ENCODE results near the gene SPAG9. TPM values are rescaled to one million over a fixed set of nuclear protein-coding genes. Genes with fewer than 3 reads are reported as not detected.

The SPAG9 gene
- total and polyA plus RNA-seq, 2 of the 8 experiments (the other 6 are each of a cell fraction or from before 2014, with no cell fraction given) = 9.8 to 63.8 TPM

GRCh38 chr17:51054748-51055147, 65.9 kb downstream of the SPAG9 start:
- CTCF ChIA-PET (ENCODE audit: partially characterized antibody) = interaction anchor here (1.1 to 10.2 kb wide), 6 partner anchors 11 to 271 kb away, joined by 3 to 147 read pairs (median 10); partner anchors contain the start of gene NME1
- TF ChIP-seq PHF8 (conservative IDR thresholded peaks at IDR 0.05; ENCODE audit: low read depth, low read length) (no peak), ZNF274 (IDR thresholded peaks at IDR 0.05; ENCODE audit: borderline replicate concordance, extremely low read depth, low read length) (no peak), EZH2 (IDR thresholded peaks at IDR 0.05; ENCODE audit: low read depth, low read length, severe bottlenecking) (no peak), SP4 (IDR thresholded peaks at IDR 0.05; ENCODE audit: low read length) (no peak), GTF2F1 (IDR thresholded peaks at IDR 0.05; ENCODE audit: borderline replicate concordance, low read depth, low read length) (no peak), BCL11A (IDR thresholded peaks at IDR 0.05; ENCODE audit: low read depth in 2 of 2, low read length in 2 of 2) (no peak), ATF2 (IDR thresholded peaks at IDR 0.05; ENCODE audit: low read length) (no peak), FOSL1 (IDR thresholded peaks at IDR 0.05; ENCODE audit: insufficient read depth, low read depth, low read length) (no peak)
- TF ChIP-seq, protein P1, sequence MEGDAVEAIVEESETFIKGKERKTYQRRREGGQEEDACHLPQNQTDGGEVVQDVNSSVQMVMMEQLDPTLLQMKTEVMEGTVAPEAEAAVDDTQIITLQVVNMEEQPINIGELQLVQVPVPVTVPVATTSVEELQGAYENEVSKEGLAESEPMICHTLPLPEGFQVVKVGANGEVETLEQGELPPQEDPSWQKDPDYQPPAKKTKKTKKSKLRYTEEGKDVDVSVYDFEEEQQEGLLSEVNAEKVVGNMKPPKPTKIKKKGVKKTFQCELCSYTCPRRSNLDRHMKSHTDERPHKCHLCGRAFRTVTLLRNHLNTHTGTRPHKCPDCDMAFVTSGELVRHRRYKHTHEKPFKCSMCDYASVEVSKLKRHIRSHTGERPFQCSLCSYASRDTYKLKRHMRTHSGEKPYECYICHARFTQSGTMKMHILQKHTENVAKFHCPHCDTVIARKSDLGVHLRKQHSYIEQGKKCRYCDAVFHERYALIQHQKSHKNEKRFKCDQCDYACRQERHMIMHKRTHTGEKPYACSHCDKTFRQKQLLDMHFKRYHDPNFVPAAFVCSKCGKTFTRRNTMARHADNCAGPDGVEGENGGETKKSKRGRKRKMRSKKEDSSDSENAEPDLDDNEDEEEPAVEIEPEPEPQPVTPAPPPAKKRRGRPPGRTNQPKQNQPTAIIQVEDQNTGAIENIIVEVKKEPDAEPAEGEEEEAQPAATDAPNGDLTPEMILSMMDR (IDR thresholded peaks at IDR 0.05; ENCODE audit: control extremely low read depth in 1 of 3, insufficient read depth in 1 of 3, low read depth in 1 of 3, low read length in 3 of 3) = no peak

More at GRCh38 chr17:51054748-51055147, 65.9 kb downstream of the SPAG9 start:
- Histone ChIP-seq H2BK120ac (replicated peaks; ENCODE audit: low read depth, low read length) (no peak overlapping the region), H3K14ac (ENCODE audit: insufficient read length) (no peak overlapping the region), H2AK5ac (ENCODE audit: low read depth, low read length) (no peak overlapping the region), H3K56ac (replicated peaks; ENCODE audit: insufficient read length, low read depth, low read length) (no peak overlapping the region), H2BK15ac (ENCODE audit: low read length) (no peak overlapping the region), H2BK12ac (ENCODE audit: low read depth, low read length) (no peak overlapping the region), H3K79me2 (ENCODE audit: control insufficient read depth in 1 of 2, insufficient read depth in 2 of 2, low read length in 2 of 2) (peaks cover 0 to 20% of the 10 kb centered on the region in 2 experiments; a peak in 2 of 4 replicates), H3K23me2 (ENCODE audit: low read depth, low read length) (no peaks in the 10 kb centered on the region; the same call in 1 of the 2 replicates), H3K4me2 (ENCODE audit: insufficient read depth in 1 of 2, low read depth in 2 of 2, low read length in 2 of 2) (no peak overlapping the region), H3K36me3 (ENCODE audit: control insufficient read depth in 2 of 4, insufficient read depth in 4 of 4, low read length in 3 of 4) (no peaks in the 10 kb centered on the region), H2BK5ac (ENCODE audit: low read depth, low read length) (no peak overlapping the region), H3K27me3 (replicated peaks in 1 of 4; ENCODE audit: control insufficient read depth in 3 of 4, extremely low read depth in 1 of 4, insufficient read depth in 3 of 4, low read length in 3 of 4) (no peaks in the 10 kb centered on the region), H3K9me3 (ENCODE audit: insufficient read depth in 2 of 2, low read depth in 1 of 2, low read length in 1 of 2) (no peaks in the 10 kb centered on the region), H3K4me3 (ENCODE audit: extremely low read depth in 1 of 4, insufficient read depth in 2 of 4, low read depth in 3 of 4, low read length in 4 of 4) (no peak overlapping the region), H4K20me1 (replicated peaks in 1 of 2; ENCODE audit: control insufficient read depth in 1 of 2, insufficient read depth in 2 of 2, low read length in 2 of 2) (peaks cover 0 to 2% of the 10 kb centered on the region in 2 experiments), H3K23ac (ENCODE audit: insufficient read length) (no peak overlapping the region), H3K4ac (replicated peaks; ENCODE audit: insufficient read length, low read depth, low read length) (no peak overlapping the region), H4K8ac (ENCODE audit: extremely low read depth, insufficient read depth, low read length) (no peak overlapping the region), H3K4me1 (replicated peaks in 1 of 4; ENCODE audit: control insufficient read depth in 3 of 4, insufficient read depth in 4 of 4, low read length in 3 of 4) (peaks cover 2 to 4% (median 3%) of the 10 kb centered on the region in 4 experiments; a peak in 4 of 7 replicates), H3K79me1 (ENCODE audit: low read depth, low read length) (no peaks in the 10 kb centered on the region), H3K18ac (ENCODE audit: extremely low read depth, low read length) (no peak overlapping the region), H4K91ac (replicated peaks; ENCODE audit: insufficient read length, low read length) (no peak overlapping the region), H2AFZ (ENCODE audit: low read length) (no peak overlapping the region), H3K27ac (ENCODE audit: low read depth, low read length) (no peak overlapping the region), H4K5ac (ENCODE audit: insufficient read length, low read depth, low read length) (no peak overlapping the region), H2BK20ac (ENCODE audit: low read length) (no peak overlapping the region), H3K9ac (replicated peaks in 1 of 4; ENCODE audit: extremely low read depth in 1 of 4, low read depth in 3 of 4, low read length in 3 of 4) (no peak overlapping the region)
- POLR2A ChIA-PET (ENCODE audit: partially characterized antibody) = interaction anchor here (1.3 kb wide), 1 partner anchor 13 kb away, joined by 7 read pairs; no protein-coding TSS in a partner anchor
- 88% methylated on average over 4 of the region's 4 CpGs; no CpG with 5 or more reads in 1 of the 2 experiments for WGBS, 2 experiments (ENCODE audit: extremely low coverage in 1 of 2, insufficient coverage in 1 of 2, insufficient read length in 1 of 2, insufficient replicate concordance in 2 of 2, low coverage in 1 of 2, low lambda C conversion rate in 2 of 2, missing lambda C conversion rate in 1 of 2)
- FAIRE-seq = no peak
- DNase-seq (ENCODE audit: low read depth in 1 of 2, low spot score in 2 of 2) = no peak

Measured in H1 (cell line).